ENCODE results near the gene OR5AK2. TPM values are rescaled to one million over a fixed set of nuclear protein-coding genes. Genes with fewer than 3 reads are reported as not detected.
"Not testable (repeated sequence)": the region's sequence is repeated elsewhere in the genome, so short reads cannot be mapped to it uniquely, and the experiment has no call there.

The OR5AK2 gene
- total RNA-seq (not detected in 2 replicates), polyA plus RNA-seq (not detected in 2 replicates), polyA minus RNA-seq (ENCODE audit: low replicate concordance) (not detected in 2 replicates)
- polyA plus RNA-seq (2012), result not detected in 2 replicates

GRCh38 chr11:56988614-56989013, at the start of gene OR5AK2:
TSS of gene OR5AK2 (plus strand) at chr11:56988914. CDS start at chr11:56988914, 0 bp downstream.
- no peaks in the 10 kb centered on the region for H3K27me3 ChIP-seq (ENCODE audit: control insufficient read depth, insufficient read depth, low read length)
- no peak within 1 kb of the TSS for H3K9ac ChIP-seq (ENCODE audit: insufficient read depth, low read length)
- no peaks in the 10 kb centered on the region for H3K4me1 ChIP-seq (ENCODE audit: control insufficient read depth, extremely low read depth, insufficient read depth, low read length)
- TF ChIP-seq CTCF (conservative IDR thresholded peaks at IDR 0.05 in 1 of 2, IDR thresholded peaks at IDR 0.05 in 1 of 2; ENCODE audit: low read depth in 1 of 2, low read length in 2 of 2), result no peak
- no peak for TF ChIP-seq EZH2 (IDR thresholded peaks at IDR 0.05; ENCODE audit: low read length, missing control alignments)
- no peak for DNase-seq (ENCODE audit: low read depth in 2 of 2)
- no peak within 1 kb of the TSS for H2AFZ ChIP-seq (ENCODE audit: low read length)
- H3K27ac ChIP-seq (ENCODE audit: insufficient read depth, low read length), result no peak within 1 kb of the TSS
- H3K36me3 ChIP-seq (ENCODE audit: control insufficient read depth, insufficient read depth, low read length), result no peaks in the 10 kb centered on the region
- no peak within 1 kb of the TSS for H3K4me2 ChIP-seq (ENCODE audit: extremely low read depth, insufficient read depth, low read length)
- no peaks in the 10 kb centered on the region for H3K9me3 ChIP-seq (ENCODE audit: control insufficient read depth, insufficient read depth, low read depth, low read length)
- no peaks in the 10 kb centered on the region for H4K20me1 ChIP-seq (ENCODE audit: control insufficient read depth, extremely low read depth, insufficient read depth, low read length)
- H3K4me3 ChIP-seq (replicated peaks in 1 of 4; ENCODE audit: control extremely low read depth in 1 of 4, insufficient read depth in 1 of 4, low read depth in 3 of 4, low read length in 4 of 4), result no peak within 1 kb of the TSS
- no peaks in the 10 kb centered on the region for H3K79me2 ChIP-seq (ENCODE audit: control insufficient read depth, insufficient read depth, low read length)

GRCh38 chr11:56945526-56945925, 43.2 kb upstream of the OR5AK2 start:
- not testable (repeated sequence) for H3K79me2 ChIP-seq (ENCODE audit: control insufficient read depth, insufficient read depth, low read length); H3K4me3 ChIP-seq (replicated peaks in 1 of 4; ENCODE audit: control extremely low read depth in 1 of 4, insufficient read depth in 1 of 4, low read depth in 3 of 4, low read length in 4 of 4); H3K9me3 ChIP-seq (ENCODE audit: control insufficient read depth, insufficient read depth, low read depth, low read length); H3K27me3 ChIP-seq (ENCODE audit: control insufficient read depth, insufficient read depth, low read length); DNase-seq (ENCODE audit: low read depth in 2 of 2); H4K20me1 ChIP-seq (ENCODE audit: control insufficient read depth, extremely low read depth, insufficient read depth, low read length); H2AFZ ChIP-seq (ENCODE audit: low read length); H3K36me3 ChIP-seq (ENCODE audit: control insufficient read depth, insufficient read depth, low read length); H3K4me2 ChIP-seq (ENCODE audit: extremely low read depth, insufficient read depth, low read length); H3K4me1 ChIP-seq (ENCODE audit: control insufficient read depth, extremely low read depth, insufficient read depth, low read length); H3K27ac ChIP-seq (ENCODE audit: insufficient read depth, low read length); H3K9ac ChIP-seq (ENCODE audit: insufficient read depth, low read length)

GRCh38 chr11:56948991-56949515, 39.7 kb upstream of the OR5AK2 start:
- no peak overlapping the region for H3K27ac ChIP-seq (ENCODE audit: insufficient read depth, low read length)

More at GRCh38 chr11:56948991-56949515, 39.7 kb upstream of the OR5AK2 start:
- no peaks in the 10 kb centered on the region for H4K20me1 ChIP-seq (ENCODE audit: control insufficient read depth, extremely low read depth, insufficient read depth, low read length)
- no peaks in the 10 kb centered on the region for H3K9me3 ChIP-seq (ENCODE audit: control insufficient read depth, insufficient read depth, low read depth, low read length)
- H3K4me2 ChIP-seq (ENCODE audit: extremely low read depth, insufficient read depth, low read length), result no peak overlapping the region
- TF ChIP-seq CTCF (conservative IDR thresholded peaks at IDR 0.05 in 1 of 2, IDR thresholded peaks at IDR 0.05 in 1 of 2; ENCODE audit: low read depth in 1 of 2, low read length in 2 of 2) (no peak), EZH2 (IDR thresholded peaks at IDR 0.05; ENCODE audit: low read length, missing control alignments) (no peak)
- H3K4me1 ChIP-seq (ENCODE audit: control insufficient read depth, extremely low read depth, insufficient read depth, low read length), result no peaks in the 10 kb centered on the region
- no peak overlapping the region for H2AFZ ChIP-seq (ENCODE audit: low read length)
- no peak for DNase-seq (ENCODE audit: low read depth in 2 of 2)
- H3K36me3 ChIP-seq (ENCODE audit: control insufficient read depth, insufficient read depth, low read length), result no peaks in the 10 kb centered on the region
- no peak overlapping the region for H3K9ac ChIP-seq (ENCODE audit: insufficient read depth, low read length)
- H3K27me3 ChIP-seq (ENCODE audit: control insufficient read depth, insufficient read depth, low read length), result no peaks in the 10 kb centered on the region
- H3K79me2 ChIP-seq (ENCODE audit: control insufficient read depth, insufficient read depth, low read length), result no peaks in the 10 kb centered on the region
- H3K4me3 ChIP-seq (replicated peaks in 1 of 4; ENCODE audit: control extremely low read depth in 1 of 4, insufficient read depth in 1 of 4, low read depth in 3 of 4, low read length in 4 of 4), result no peak overlapping the region

All from fibroblast of lung (primary cell).